Prostate gland (tissue), 2 donors: ENCODE results near the gene BCAS3.

Experiments
- CTCF ChIP-seq, 4 experiments: fragments of 200-600 bp in 2 of 4; fragments of 450-650 bp in 2 of 4; sonication (generic) in 2 of 4; IDR thresholded peaks; 1 replicate in 3 of 4; 2 replicates in 1 of 4; pipeline ENCODE4 v1.5.1; 2016 to 2019; ENCODE audit warnings: antibody characterized with exemption in 4 of 4, mild to moderate bottlenecking in 2 of 4, moderate library complexity in 2 of 4
- POLR2A ChIP-seq: fragments of 450-650 bp; IDR thresholded peaks from one replicate; pipeline ENCODE4 v1.6.1; 2016; ENCODE audit warnings: antibody characterized with exemption, mild to moderate bottlenecking

GRCh38 chr17:60840456-60840855 is 162.8 kb downstream of the BCAS3 start:
- TF ChIP-seq CTCF (IDR thresholded peaks at IDR 0.05): no peak
- TF ChIP-seq POLR2A: no peak
